ENCODE results near the gene USP49.

USP49 gene

GRCh38 chr6:41785689-41786450 is 109.3 kb downstream of the USP49 start:
- POLR2A ChIA-PET, result interaction anchor here (1.4 kb wide), 1 partner anchor 136 kb away, joined by 3 read pairs; the partner anchor contains the start of gene BYSL

GRCh38 chr6:41785254-41785653 is 109.9 kb downstream of the USP49 start:
- CTCF ChIA-PET, result interaction anchor here (0.8 to 7.2 kb wide), 15 partner anchors 9 to 430 kb away, joined by 3 to 58 read pairs (median 4); no protein-coding TSS in a partner anchor

More at GRCh38 chr6:41785689-41786450, 109.3 kb downstream of the USP49 start:
- peaks cover 8 to 19% (median 14%) of the 10 kb centered on the region in 4 experiments for H3K36me3 ChIP-seq (ENCODE audit: control insufficient read depth in 4 of 4, insufficient read depth in 4 of 4, low read length in 3 of 4)
- no peaks in the 10 kb centered on the region for H3K9me3 ChIP-seq (ENCODE audit: control extremely low read depth in 1 of 5, control insufficient read depth in 4 of 5, insufficient read depth in 2 of 5, low read depth in 1 of 5, low read length in 4 of 5)
- DNase-seq, result peak in 2 of 3 donors; percentile 19 to 21
- WGBS (ENCODE audit: insufficient coverage), result 39% methylated on average over 23 of the region's 29 CpGs
- H3K4me3 ChIP-seq (ENCODE audit: control insufficient read depth in 1 of 7, extremely low read depth in 1 of 7, insufficient read depth in 4 of 7, low read depth in 2 of 7, low read length in 6 of 7), result peak overlapping the region in 6 of 7 experiments; percentile 96 to 100 (median 98)
- H3K27ac ChIP-seq (ENCODE audit: insufficient read depth in 1 of 2, low read depth in 1 of 2, low read length in 2 of 2, poor library complexity in 1 of 2, severe bottlenecking in 2 of 2), result no peak overlapping the region
- CTCF ChIA-PET, result interaction anchor here (0.6 to 7.2 kb wide), 28 partner anchors 8 to 429 kb away, joined by 3 to 58 read pairs (median 4); partner anchors contain the start of genes BYSL and MED20
- H3K4me1 ChIP-seq (ENCODE audit: control extremely low read depth in 1 of 4, control insufficient read depth in 4 of 4, insufficient read depth in 4 of 4, low read length in 3 of 4), result peaks cover 8 to 47% (median 28%) of the 10 kb centered on the region in 4 experiments
- no peaks in the 10 kb centered on the region for H3K27me3 ChIP-seq (replicated peaks in 2 of 5; ENCODE audit: control insufficient read depth in 4 of 5, insufficient read depth in 5 of 5, low read length in 4 of 5)

GRCh38 chr6:41784581-41785171 is 110.5 kb downstream of the USP49 start:
- H3K27ac ChIP-seq (ENCODE audit: insufficient read depth in 1 of 2, low read depth in 1 of 2, low read length in 2 of 2, poor library complexity in 1 of 2, severe bottlenecking in 2 of 2), result no peak overlapping the region
- peaks cover 3 to 8% (median 6%) of the 10 kb centered on the region in 4 experiments for H3K36me3 ChIP-seq (ENCODE audit: control insufficient read depth in 4 of 4, insufficient read depth in 4 of 4, low read length in 3 of 4)
- peaks cover 8 to 50% (median 32%) of the 10 kb centered on the region in 4 experiments for H3K4me1 ChIP-seq (ENCODE audit: control extremely low read depth in 1 of 4, control insufficient read depth in 4 of 4, insufficient read depth in 4 of 4, low read length in 3 of 4)
- CTCF ChIA-PET, result interaction anchor here (1.2 to 7.2 kb wide), 6 partner anchors 9 to 267 kb away, joined by 3 to 58 read pairs (median 12); no protein-coding TSS in a partner anchor
- H3K4me3 ChIP-seq (ENCODE audit: control insufficient read depth in 1 of 7, extremely low read depth in 1 of 7, insufficient read depth in 4 of 7, low read depth in 2 of 7, low read length in 6 of 7), result no peak overlapping the region
- POLR2A ChIA-PET, result no interaction called here
- no peak for DNase-seq
- no peaks in the 10 kb centered on the region for H3K9me3 ChIP-seq (ENCODE audit: control extremely low read depth in 1 of 5, control insufficient read depth in 4 of 5, insufficient read depth in 2 of 5, low read depth in 1 of 5, low read length in 4 of 5)
- whole genome bisulfite sequencing (ENCODE audit: insufficient coverage), result 100% methylated on average over 1 of the region's 5 CpGs
- H3K27me3 ChIP-seq (replicated peaks in 2 of 5; ENCODE audit: control insufficient read depth in 4 of 5, insufficient read depth in 5 of 5, low read length in 4 of 5), result no peaks in the 10 kb centered on the region

More at GRCh38 chr6:41785254-41785653, 109.9 kb downstream of the USP49 start:
- 98% methylated on average over 9 of the region's 11 CpGs for WGBS (ENCODE audit: insufficient coverage)
- DNase-seq, result no peak
- Histone ChIP-seq H3K27me3 (replicated peaks in 2 of 5; ENCODE audit: control insufficient read depth in 4 of 5, insufficient read depth in 5 of 5, low read length in 4 of 5) (no peaks in the 10 kb centered on the region), H3K9me3 (ENCODE audit: control extremely low read depth in 1 of 5, control insufficient read depth in 4 of 5, insufficient read depth in 2 of 5, low read depth in 1 of 5, low read length in 4 of 5) (no peaks in the 10 kb centered on the region), H3K36me3 (ENCODE audit: control insufficient read depth in 4 of 4, insufficient read depth in 4 of 4, low read length in 3 of 4) (peaks cover 5 to 13% (median 10%) of the 10 kb centered on the region in 4 experiments), H3K4me3 (ENCODE audit: control insufficient read depth in 1 of 7, extremely low read depth in 1 of 7, insufficient read depth in 4 of 7, low read depth in 2 of 7, low read length in 6 of 7) (no peak overlapping the region), H3K27ac (ENCODE audit: insufficient read depth in 1 of 2, low read depth in 1 of 2, low read length in 2 of 2, poor library complexity in 1 of 2, severe bottlenecking in 2 of 2) (no peak overlapping the region), H3K4me1 (ENCODE audit: control extremely low read depth in 1 of 4, control insufficient read depth in 4 of 4, insufficient read depth in 4 of 4, low read length in 3 of 4) (peaks cover 8 to 50% (median 32%) of the 10 kb centered on the region in 4 experiments)
- POLR2A ChIA-PET, result no interaction called here

GRCh38 chr6:41783106-41783780 is 111.9 kb downstream of the USP49 start:
- H3K4me3 ChIP-seq (ENCODE audit: control insufficient read depth in 1 of 7, extremely low read depth in 1 of 7, insufficient read depth in 4 of 7, low read depth in 2 of 7, low read length in 6 of 7), result no peak overlapping the region
- ChIA-PET POLR2A (no interaction called here), CTCF (interaction anchor here (0.7 to 7.2 kb wide), 8 partner anchors 7 to 431 kb away, joined by 3 to 58 read pairs (median 10); no protein-coding TSS in a partner anchor)
- peaks cover 10 to 51% (median 38%) of the 10 kb centered on the region in 4 experiments for H3K4me1 ChIP-seq (ENCODE audit: control extremely low read depth in 1 of 4, control insufficient read depth in 4 of 4, insufficient read depth in 4 of 4, low read length in 3 of 4)
- H3K36me3 ChIP-seq (ENCODE audit: control insufficient read depth in 4 of 4, insufficient read depth in 4 of 4, low read length in 3 of 4), result no peaks in the 10 kb centered on the region
- H3K27ac ChIP-seq (ENCODE audit: insufficient read depth in 1 of 2, low read depth in 1 of 2, low read length in 2 of 2, poor library complexity in 1 of 2, severe bottlenecking in 2 of 2), result no peak overlapping the region
- DNase-seq, result no peak
- no peaks in the 10 kb centered on the region for H3K27me3 ChIP-seq (replicated peaks in 2 of 5; ENCODE audit: control insufficient read depth in 4 of 5, insufficient read depth in 5 of 5, low read length in 4 of 5)
- WGBS (ENCODE audit: insufficient coverage), result 71% methylated on average over 1 of the region's 6 CpGs
- H3K9me3 ChIP-seq (ENCODE audit: control extremely low read depth in 1 of 5, control insufficient read depth in 4 of 5, insufficient read depth in 2 of 5, low read depth in 1 of 5, low read length in 4 of 5), result no peaks in the 10 kb centered on the region

GRCh38 chr6:41781366-41781730 is 113.8 kb downstream of the USP49 start:
- ChIA-PET CTCF (interaction anchor here (0.6 to 7.2 kb wide), 8 partner anchors 8 to 265 kb away, joined by 3 to 58 read pairs (median 3); no protein-coding TSS in a partner anchor), POLR2A (no interaction called here)
- H3K27ac ChIP-seq (ENCODE audit: insufficient read depth in 1 of 2, low read depth in 1 of 2, low read length in 2 of 2, poor library complexity in 1 of 2, severe bottlenecking in 2 of 2), result peak overlapping the region in 1 of 2 experiments; percentile 32
- WGBS (ENCODE audit: insufficient coverage), result 14% methylated on average over 1 of the region's 3 CpGs
- H3K4me3 ChIP-seq (ENCODE audit: control insufficient read depth in 1 of 7, extremely low read depth in 1 of 7, insufficient read depth in 4 of 7, low read depth in 2 of 7, low read length in 6 of 7), result peak overlapping the region in 5 of 7 experiments; percentile 70 to 83 (median 74)
- peaks cover 24 to 64% (median 49%) of the 10 kb centered on the region in 4 experiments for H3K4me1 ChIP-seq (ENCODE audit: control extremely low read depth in 1 of 4, control insufficient read depth in 4 of 4, insufficient read depth in 4 of 4, low read length in 3 of 4)
- no peaks in the 10 kb centered on the region for H3K36me3 ChIP-seq (ENCODE audit: control insufficient read depth in 4 of 4, insufficient read depth in 4 of 4, low read length in 3 of 4)
- H3K9me3 ChIP-seq (ENCODE audit: control extremely low read depth in 1 of 5, control insufficient read depth in 4 of 5, insufficient read depth in 2 of 5, low read depth in 1 of 5, low read length in 4 of 5), result no peaks in the 10 kb centered on the region
- DNase-seq, result no peak
- H3K27me3 ChIP-seq (replicated peaks in 2 of 5; ENCODE audit: control insufficient read depth in 4 of 5, insufficient read depth in 5 of 5, low read length in 4 of 5), result no peaks in the 10 kb centered on the region

GRCh38 chr6:41780551-41781365 is 114.4 kb downstream of the USP49 start, which contains the start of gene PRICKLE4:
Gene PRICKLE4, plus strand, starts transcription at chr6:41780782. Its CDS starts 2,692 bp downstream, at chr6:41783474.
- peaks cover 0 to under 1% (median 0%) of the 10 kb centered on the region in 4 experiments for H3K36me3 ChIP-seq (ENCODE audit: control insufficient read depth in 4 of 4, insufficient read depth in 4 of 4, low read length in 3 of 4)
- no peaks in the 10 kb centered on the region for H3K27me3 ChIP-seq (replicated peaks in 2 of 5; ENCODE audit: control insufficient read depth in 4 of 5, insufficient read depth in 5 of 5, low read length in 4 of 5)
- peak in 1 of 3 donors; percentile 22 for DNase-seq
- ChIA-PET POLR2A (interaction anchor here (0.6 kb wide), 1 partner anchor 18 kb away, joined by 4 read pairs; no protein-coding TSS in a partner anchor), CTCF (interaction anchor here (0.5 to 7.2 kb wide), 8 partner anchors 9 to 390 kb away, joined by 3 to 58 read pairs (median 3); no protein-coding TSS in a partner anchor)
- WGBS (ENCODE audit: insufficient coverage), result 0% methylated on average over 10 of the region's 36 CpGs
- H3K27ac ChIP-seq (ENCODE audit: insufficient read depth in 1 of 2, low read depth in 1 of 2, low read length in 2 of 2, poor library complexity in 1 of 2, severe bottlenecking in 2 of 2), result peak within 1 kb of the TSS in 1 of 2 experiments; percentile 69
- H3K4me1 ChIP-seq (ENCODE audit: control extremely low read depth in 1 of 4, control insufficient read depth in 4 of 4, insufficient read depth in 4 of 4, low read length in 3 of 4), result peaks cover 24 to 58% (median 47%) of the 10 kb centered on the region in 4 experiments
- H3K9me3 ChIP-seq (ENCODE audit: control extremely low read depth in 1 of 5, control insufficient read depth in 4 of 5, insufficient read depth in 2 of 5, low read depth in 1 of 5, low read length in 4 of 5), result no peaks in the 10 kb centered on the region
- peak within 1 kb of the TSS; percentile 52 to 85 (median 74) for H3K4me3 ChIP-seq (ENCODE audit: control insufficient read depth in 1 of 7, extremely low read depth in 1 of 7, insufficient read depth in 4 of 7, low read depth in 2 of 7, low read length in 6 of 7)

Measured in common myeloid progenitor, CD34-positive (primary cell).